Spleen (tissue), 7 donors: ENCODE data around the gene TMPRSS2.

Source experiments
- POLR2A ChIP-seq, 3 donors: fragments of 450-650 bp; IDR thresholded peaks; one replicate each; pipeline ENCODE4 v1.5.1; 2017; ENCODE audit warnings: antibody characterized with exemption in 3 of 3, mild to moderate bottlenecking in 1 of 3
- TF ChIP-seq, protein P1 (sequence below), 11 experiments: fragments of 200-600 bp in 7 of 11; fragments of 450-650 bp in 4 of 11; sonication (generic) in 4 of 11; IDR thresholded peaks in 8 of 11; conservative IDR thresholded peaks in 3 of 11; 1 replicate in 7 of 11; 2 replicates in 4 of 11; pipeline versions ENCODE4 v1.4.0 to v1.8.0; 2016 to 2021; ENCODE audit warnings: antibody characterized with exemption in 11 of 11, inconsistent platforms in 4 of 11, mild to moderate bottlenecking in 1 of 11
- donor health status: DM: no; HTN: no; CAD: no; lungs with moderate emphysema.
- donor health status: DM: no; HTN: no; CAD: no.
- donor health status: DM: no; HTN: no; CAD: no.

DNA sequence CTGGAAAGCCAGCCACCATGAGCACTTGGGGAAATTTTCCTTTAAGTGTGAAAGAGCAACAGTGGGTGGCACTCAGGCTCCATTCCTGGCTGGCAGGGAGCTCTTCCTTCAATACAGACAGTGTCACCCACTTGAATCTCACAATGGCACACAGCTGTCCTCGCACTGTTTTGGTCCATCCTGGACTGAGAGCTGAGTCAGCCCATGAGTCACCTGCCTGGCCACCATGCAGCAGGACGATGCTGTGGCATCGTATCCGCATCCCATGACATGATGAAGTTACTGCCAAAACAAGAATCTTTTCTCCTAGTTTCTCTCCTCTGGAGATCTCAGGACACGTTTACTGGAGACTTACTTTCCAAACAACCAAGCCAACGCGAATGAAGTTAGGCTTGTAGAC, 6.0 kb downstream of the TMPRSS2 start:
- TF ChIP-seq, protein P1, sequence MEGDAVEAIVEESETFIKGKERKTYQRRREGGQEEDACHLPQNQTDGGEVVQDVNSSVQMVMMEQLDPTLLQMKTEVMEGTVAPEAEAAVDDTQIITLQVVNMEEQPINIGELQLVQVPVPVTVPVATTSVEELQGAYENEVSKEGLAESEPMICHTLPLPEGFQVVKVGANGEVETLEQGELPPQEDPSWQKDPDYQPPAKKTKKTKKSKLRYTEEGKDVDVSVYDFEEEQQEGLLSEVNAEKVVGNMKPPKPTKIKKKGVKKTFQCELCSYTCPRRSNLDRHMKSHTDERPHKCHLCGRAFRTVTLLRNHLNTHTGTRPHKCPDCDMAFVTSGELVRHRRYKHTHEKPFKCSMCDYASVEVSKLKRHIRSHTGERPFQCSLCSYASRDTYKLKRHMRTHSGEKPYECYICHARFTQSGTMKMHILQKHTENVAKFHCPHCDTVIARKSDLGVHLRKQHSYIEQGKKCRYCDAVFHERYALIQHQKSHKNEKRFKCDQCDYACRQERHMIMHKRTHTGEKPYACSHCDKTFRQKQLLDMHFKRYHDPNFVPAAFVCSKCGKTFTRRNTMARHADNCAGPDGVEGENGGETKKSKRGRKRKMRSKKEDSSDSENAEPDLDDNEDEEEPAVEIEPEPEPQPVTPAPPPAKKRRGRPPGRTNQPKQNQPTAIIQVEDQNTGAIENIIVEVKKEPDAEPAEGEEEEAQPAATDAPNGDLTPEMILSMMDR (IDR thresholded peaks at IDR 0.05 in 8 of 11, conservative IDR thresholded peaks at IDR 0.05 in 3 of 11), result no peak
- no peak for TF ChIP-seq POLR2A (IDR thresholded peaks at IDR 0.05)
